ENCODE data around the gene HSPB9.

HSPB9 gene

DNA sequence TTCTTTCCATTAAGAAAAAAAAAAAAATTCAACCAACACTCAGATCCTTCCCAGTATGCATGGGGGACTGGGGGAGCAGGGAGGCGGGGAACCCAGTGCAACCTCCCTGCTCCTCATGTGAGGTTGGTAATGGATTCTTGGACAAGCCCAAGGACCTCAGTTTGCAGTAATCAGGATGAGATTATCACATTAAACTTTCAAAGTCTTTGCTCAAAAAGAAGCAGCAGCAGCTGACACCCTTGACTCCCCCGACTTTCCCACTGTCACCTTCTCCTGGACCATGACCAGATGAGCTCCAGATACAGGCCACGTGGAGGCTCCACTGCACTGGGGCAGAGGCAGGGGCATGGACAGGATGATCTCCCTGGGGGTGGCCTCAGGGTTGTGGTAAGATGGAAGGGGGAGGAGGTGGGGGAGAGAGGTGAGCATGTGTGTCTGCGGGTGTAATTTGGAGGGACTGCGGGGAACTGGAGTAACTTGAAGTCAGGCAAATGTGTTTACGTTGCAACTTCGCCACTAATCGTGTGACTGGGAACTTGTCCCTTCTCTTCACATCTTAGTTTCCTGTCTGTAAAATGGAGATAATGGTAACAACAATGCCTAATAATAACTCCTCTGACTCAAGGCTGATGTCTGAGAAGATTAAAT, 44.1 kb upstream of the HSPB9 start:
- Histone ChIP-seq H2AFZ (peak overlapping the region; percentile 50), H3K27me3 (ENCODE audit: control insufficient read depth, insufficient read depth, low read length) (no peaks in the 10 kb centered on the region), H3K36me3 (ENCODE audit: control insufficient read depth, insufficient read depth, low read length) (no peaks in the 10 kb centered on the region), H3K4me2 (ENCODE audit: low read length) (no peak overlapping the region), H3K27ac (no peak overlapping the region), H3K9me3 (ENCODE audit: control insufficient read depth, low read length) (no peaks in the 10 kb centered on the region), H3K4me1 (peaks cover 4% of the 10 kb centered on the region), H3K9ac (no peak overlapping the region), H3K79me2 (no peaks in the 10 kb centered on the region), H3K4me3 (ENCODE audit: low read depth, low read length) (no peak overlapping the region)
- TF ChIP-seq, protein P1, sequence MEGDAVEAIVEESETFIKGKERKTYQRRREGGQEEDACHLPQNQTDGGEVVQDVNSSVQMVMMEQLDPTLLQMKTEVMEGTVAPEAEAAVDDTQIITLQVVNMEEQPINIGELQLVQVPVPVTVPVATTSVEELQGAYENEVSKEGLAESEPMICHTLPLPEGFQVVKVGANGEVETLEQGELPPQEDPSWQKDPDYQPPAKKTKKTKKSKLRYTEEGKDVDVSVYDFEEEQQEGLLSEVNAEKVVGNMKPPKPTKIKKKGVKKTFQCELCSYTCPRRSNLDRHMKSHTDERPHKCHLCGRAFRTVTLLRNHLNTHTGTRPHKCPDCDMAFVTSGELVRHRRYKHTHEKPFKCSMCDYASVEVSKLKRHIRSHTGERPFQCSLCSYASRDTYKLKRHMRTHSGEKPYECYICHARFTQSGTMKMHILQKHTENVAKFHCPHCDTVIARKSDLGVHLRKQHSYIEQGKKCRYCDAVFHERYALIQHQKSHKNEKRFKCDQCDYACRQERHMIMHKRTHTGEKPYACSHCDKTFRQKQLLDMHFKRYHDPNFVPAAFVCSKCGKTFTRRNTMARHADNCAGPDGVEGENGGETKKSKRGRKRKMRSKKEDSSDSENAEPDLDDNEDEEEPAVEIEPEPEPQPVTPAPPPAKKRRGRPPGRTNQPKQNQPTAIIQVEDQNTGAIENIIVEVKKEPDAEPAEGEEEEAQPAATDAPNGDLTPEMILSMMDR (IDR thresholded peaks at IDR 0.05) = no peak

DNA sequence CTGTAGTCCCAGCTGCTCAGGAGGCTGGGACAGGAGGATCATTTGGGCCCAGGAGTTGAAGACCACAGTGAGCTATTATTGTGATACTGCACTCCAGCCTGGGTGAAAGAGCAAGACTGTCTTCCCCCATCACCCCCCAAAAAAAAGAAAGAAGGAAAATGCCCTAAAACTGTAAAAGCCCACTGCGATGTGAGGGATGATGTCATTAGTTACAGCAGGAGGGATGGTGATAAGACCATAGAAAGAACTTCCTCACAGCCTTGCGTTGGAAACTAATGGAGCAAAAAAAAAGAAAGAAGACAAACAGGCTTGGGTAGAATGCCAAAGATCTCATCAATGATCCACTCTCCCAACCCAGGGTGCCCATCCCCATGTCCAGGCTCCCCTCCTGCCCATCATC, 43.1 kb upstream of the HSPB9 start:
- Histone ChIP-seq H3K9me3 (ENCODE audit: control insufficient read depth, low read length) (no peaks in the 10 kb centered on the region), H3K4me3 (ENCODE audit: low read depth, low read length) (no peak overlapping the region), H3K4me1 (peaks cover 4% of the 10 kb centered on the region), H2AFZ (no peak overlapping the region), H3K27me3 (ENCODE audit: control insufficient read depth, insufficient read depth, low read length) (no peaks in the 10 kb centered on the region), H3K27ac (no peak overlapping the region), H3K36me3 (ENCODE audit: control insufficient read depth, insufficient read depth, low read length) (no peaks in the 10 kb centered on the region), H3K9ac (no peak overlapping the region), H3K79me2 (no peaks in the 10 kb centered on the region), H3K4me2 (ENCODE audit: low read length) (no peak overlapping the region)
- TF ChIP-seq, protein P1 (IDR thresholded peaks at IDR 0.05) = no peak

DNA sequence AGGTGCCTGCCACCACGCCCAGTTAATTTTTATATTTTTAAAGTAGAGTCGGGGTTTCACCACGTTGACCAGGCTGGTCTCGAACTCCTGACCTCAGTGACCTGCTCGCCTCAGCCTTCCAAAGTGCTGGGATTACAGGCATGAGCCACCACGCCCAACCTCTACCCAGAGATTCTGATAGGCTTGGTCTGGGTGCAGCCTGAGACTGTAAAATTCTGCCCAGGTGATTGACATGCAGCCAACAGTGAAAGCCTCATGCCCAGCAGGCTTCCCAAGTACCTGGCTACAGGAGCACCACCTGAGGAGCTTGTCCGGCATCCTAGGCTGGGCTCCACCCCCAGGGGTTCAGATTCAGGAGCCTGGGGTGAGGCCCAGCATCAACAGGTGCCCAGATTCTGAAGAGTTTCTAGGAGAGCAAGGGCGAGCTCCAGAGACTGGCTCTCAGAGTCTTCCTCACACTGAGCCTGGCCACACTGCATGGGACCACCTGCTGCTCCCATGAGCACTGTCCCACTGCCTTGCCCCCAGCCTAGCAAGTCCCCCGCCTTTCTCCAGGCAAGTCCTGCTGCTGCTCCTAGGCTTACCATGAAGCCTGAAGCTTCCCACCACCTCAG, 41.0 kb upstream of the HSPB9 start:
- Histone ChIP-seq H3K9me3 (ENCODE audit: control insufficient read depth, low read length) (no peaks in the 10 kb centered on the region), H3K4me3 (ENCODE audit: low read depth, low read length) (no peak overlapping the region), H3K27ac (no peak overlapping the region), H2AFZ (no peak overlapping the region), H3K27me3 (ENCODE audit: control insufficient read depth, insufficient read depth, low read length) (no peaks in the 10 kb centered on the region), H3K4me2 (ENCODE audit: low read length) (no peak overlapping the region), H3K4me1 (peaks cover 4% of the 10 kb centered on the region), H3K9ac (no peak overlapping the region), H3K79me2 (no peaks in the 10 kb centered on the region), H3K36me3 (ENCODE audit: control insufficient read depth, insufficient read depth, low read length) (no peaks in the 10 kb centered on the region)
- TF ChIP-seq, protein P1 (IDR thresholded peaks at IDR 0.05) = no peak

DNA sequence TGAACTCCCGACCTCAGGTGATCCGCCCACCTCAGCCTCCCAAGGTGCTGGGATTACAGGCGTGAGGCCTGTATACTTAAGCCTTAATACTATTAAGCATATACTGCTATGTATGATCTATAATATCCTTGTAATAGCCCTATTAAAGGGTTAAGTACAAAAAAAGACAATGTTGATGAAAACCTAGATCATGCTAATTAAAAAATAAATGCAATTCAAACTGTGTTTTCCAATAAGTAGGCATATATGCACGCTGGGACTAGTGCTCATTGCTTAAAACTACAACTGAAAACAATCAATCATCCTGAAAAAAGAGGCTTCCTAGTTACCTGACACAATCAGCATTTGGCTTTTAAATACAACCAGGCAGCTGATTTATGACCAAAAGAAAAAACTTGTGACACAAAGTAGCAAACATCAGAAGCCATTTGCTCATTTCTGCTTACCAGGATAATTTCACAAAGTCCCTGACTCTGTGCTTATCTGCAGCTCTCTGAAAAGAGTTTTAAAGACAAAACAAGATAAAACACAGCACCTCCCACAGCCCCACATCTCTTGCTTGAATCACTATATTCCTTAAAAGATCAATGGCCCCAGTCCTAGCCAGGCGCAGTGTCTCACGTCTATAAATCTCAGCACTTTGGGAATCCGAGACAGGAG, 35.4 kb upstream of the HSPB9 start:
- H3K9ac ChIP-seq = no peak overlapping the region
- H3K27ac ChIP-seq = no peak overlapping the region
- H3K4me1 ChIP-seq = no peaks in the 10 kb centered on the region
- H2AFZ ChIP-seq = no peak overlapping the region
- H3K27me3 ChIP-seq (ENCODE audit: control insufficient read depth, insufficient read depth, low read length) = no peaks in the 10 kb centered on the region
- H3K79me2 ChIP-seq = no peaks in the 10 kb centered on the region
- no peaks in the 10 kb centered on the region for H3K36me3 ChIP-seq (ENCODE audit: control insufficient read depth, insufficient read depth, low read length)
- no peak overlapping the region for H3K4me3 ChIP-seq (ENCODE audit: low read depth, low read length)
- no peak overlapping the region for H3K4me2 ChIP-seq (ENCODE audit: low read length)
- no peaks in the 10 kb centered on the region for H3K9me3 ChIP-seq (ENCODE audit: control insufficient read depth, low read length)
- TF ChIP-seq, protein P1 (IDR thresholded peaks at IDR 0.05) = no peak

Measured in parathyroid adenoma (tissue), 2 donors.